GM11168 (cell line): ENCODE data around the gene EML6.

Experiments
- in situ Hi-C: fragments of 300-500 bp; cut with MboI; formaldehyde crosslinking; loops from one replicate; pipeline ENCODE4 v1.12.0; 2022; ENCODE audit warnings: low sequenced_read_pairs; ENCODE audit not compliant: unreplicated experiment

The EML6 gene

GRCh38 chr2:54741250-54741649, 17.8 kb downstream of the EML6 start:
- in situ Hi-C loops: no loop called here

GRCh38 chr2:54750040-54750439, 26.6 kb downstream of the EML6 start:
- in situ Hi-C loops: loop anchor here (25.0 kb wide), 1 partner anchor 412 kb away; no protein-coding TSS in a partner anchor

- in situ Hi-C loops: loop anchor here (25.0 kb wide), 1 partner anchor 410 kb away; no protein-coding TSS in a partner anchor
These were observed 29.0 kb downstream of the EML6 start for GRCh38 chr2:54752439-54752838.

- in situ Hi-C loops: loop anchor here (25.0 kb wide), 1 partner anchor 407 kb away; no protein-coding TSS in a partner anchor
These were observed 32.3 kb downstream of the EML6 start for GRCh38 chr2:54755641-54756326.

GRCh38 chr2:54757500-54757899, 34.0 kb downstream of the EML6 start:
- in situ Hi-C loops: loop anchor here (25.0 kb wide), 1 partner anchor 405 kb away; no protein-coding TSS in a partner anchor

GRCh38 chr2:54758951-54759350, 35.5 kb downstream of the EML6 start:
- in situ Hi-C loops: loop anchor here (25.0 kb wide), 1 partner anchor 403 kb away; no protein-coding TSS in a partner anchor

- in situ Hi-C loops: loop anchor here (25.0 kb wide), 1 partner anchor 402 kb away; no protein-coding TSS in a partner anchor
These were observed 36.8 kb downstream of the EML6 start for GRCh38 chr2:54760310-54760709.

GRCh38 chr2:54763636-54764291, 40.3 kb downstream of the EML6 start:
- in situ Hi-C loops: loop anchor here (25.0 kb wide), 1 partner anchor 399 kb away; no protein-coding TSS in a partner anchor

- in situ Hi-C loops: loop anchor here (25.0 kb wide), 1 partner anchor 394 kb away; no protein-coding TSS in a partner anchor
These were observed 44.5 kb downstream of the EML6 start for GRCh38 chr2:54767921-54768320.

- in situ Hi-C loops: loop anchor here (25.0 kb wide), 1 partner anchor 393 kb away; no protein-coding TSS in a partner anchor
These were observed 45.4 kb downstream of the EML6 start for GRCh38 chr2:54768772-54769428.

- in situ Hi-C loops: loop anchor here (25.0 kb wide), 1 partner anchor 392 kb away; no protein-coding TSS in a partner anchor
These were observed 46.7 kb downstream of the EML6 start for GRCh38 chr2:54770211-54770610.

GRCh38 chr2:54770676-54771075, 47.2 kb downstream of the EML6 start:
- in situ Hi-C loops: loop anchor here (25.0 kb wide), 1 partner anchor 392 kb away; no protein-coding TSS in a partner anchor

GRCh38 chr2:54771166-54771885, 47.9 kb downstream of the EML6 start:
- in situ Hi-C loops: loop anchor here (25.0 kb wide), 1 partner anchor 391 kb away; no protein-coding TSS in a partner anchor

GRCh38 chr2:54772110-54772509, 48.6 kb downstream of the EML6 start:
- in situ Hi-C loops: loop anchor here (25.0 kb wide), 1 partner anchor 390 kb away; no protein-coding TSS in a partner anchor

GRCh38 chr2:54772531-54772930, 49.1 kb downstream of the EML6 start:
- in situ Hi-C loops: loop anchor here (25.0 kb wide), 1 partner anchor 390 kb away; no protein-coding TSS in a partner anchor

- in situ Hi-C loops: loop anchor here (25.0 kb wide), 1 partner anchor 389 kb away; no protein-coding TSS in a partner anchor
These were observed 49.8 kb downstream of the EML6 start for GRCh38 chr2:54773233-54773632.

- in situ Hi-C loops: loop anchor here (25.0 kb wide), 1 partner anchor 388 kb away; no protein-coding TSS in a partner anchor
These were observed 50.4 kb downstream of the EML6 start for GRCh38 chr2:54773838-54774237.

GRCh38 chr2:54775710-54776109, 52.2 kb downstream of the EML6 start:
- in situ Hi-C loops: no loop called here

- in situ Hi-C loops: no loop called here
These were observed 53.0 kb downstream of the EML6 start for GRCh38 chr2:54776494-54776893.

- in situ Hi-C loops: no loop called here
These were observed 59.9 kb downstream of the EML6 start for GRCh38 chr2:54783349-54783748.
